HCT116 (cell line): Measurements from ENCODE around the gene TRPC4. TPM values are rescaled to one million over a fixed set of nuclear protein-coding genes. Genes with fewer than 3 reads are reported as not detected.

Experiments used
- ATAC-seq: fragments of 200-7000 bp; cut with Tn5 transposase; 2 replicates; pipeline ENCODE4 v1.9.1; 2020; ENCODE audit warnings: mild to moderate bottlenecking, moderate library complexity
- BruUV-seq: library from RNA; stranded (reverse); fragments of 400-500 nt; replicated peaks from 2 replicates; lab custom pipeline; 2021; lab: Mats Ljungman, UMichigan
- CTCF ChIA-PET: fragments of 300-600 bp; sonication (Branson Sonifier 250); formaldehyde crosslinking; loops from one replicate; lab custom pipeline; 2021; ENCODE audit warnings: antibody characterized with exemption; lab: Charles Lee
- POLR2A ChIA-PET: fragments of 300-600, 350-600 bp; sonication (Branson Sonifier 250); formaldehyde crosslinking; loops from one replicate; lab custom pipeline; 2021; ENCODE audit warnings: antibody characterized with exemption; lab: Charles Lee
- RAD21 ChIA-PET, 2 experiments: fragments of 300-600 bp; sonication (Branson Sonifier 250); formaldehyde crosslinking; loops; one replicate each; lab custom pipeline; 2023; ENCODE audit warnings: low total read pairs in 2 of 2; ENCODE audit not compliant: uncharacterized antibody in 2 of 2, unreplicated experiment in 2 of 2, low non-redundant PET in 1 of 2; lab: Charles Lee
- DNase-seq: peaks from one replicate; pipeline ENCODE4 v3.0.0-alpha.2; 2010; ENCODE audit warnings: low read depth, low spot score
- H2AFZ ChIP-seq: fragments of 200-600 bp; shearing (Covaris generic), sonication (generic); 2 replicates; pipeline ENCODE4 v1.6.1; 2017; ENCODE audit warnings: low read depth, mixed run types, mixed read lengths, antibody characterized with exemption, low read length; ENCODE audit not compliant: poor library complexity, severe bottlenecking
- H3K27ac ChIP-seq: 2 replicates; pipeline ENCODE4 v1.5.1; 2012; ENCODE audit warnings: low read depth, low read length
- H3K27me3 ChIP-seq: fragments of 200-600 bp; sonication (generic); 2 replicates; pipeline ENCODE4 v1.6.1; 2016; ENCODE audit warnings: mixed run types, low read length, mixed read lengths; ENCODE audit not compliant: insufficient read depth
- H3K36me3 ChIP-seq, 2 experiments: fragments of 200-500 bp in 1 of 2; fragments of 200-600 bp in 1 of 2; sonication (Bioruptor generic) in 1 of 2; sonication (generic) in 1 of 2; 2 replicates each; pipeline versions ENCODE4 v1.5.1 to v1.6.1; 2014 to 2016; ENCODE audit warnings: low read length in 2 of 2, inconsistent platforms in 1 of 2, mixed read lengths in 1 of 2, mixed run types in 1 of 2; ENCODE audit not compliant: insufficient read depth in 2 of 2, control insufficient read depth in 1 of 2
- H3K4me1 ChIP-seq, 2 experiments: fragments of 200-600 bp in 1 of 2; sonication (generic) in 1 of 2; 2 replicates each; pipeline versions ENCODE4 v1.5.1 to v1.6.1; 2012 to 2017; ENCODE audit warnings: low read length in 2 of 2, inconsistent platforms in 1 of 2, mild to moderate bottlenecking in 1 of 2, mixed read lengths in 1 of 2, mixed run types in 1 of 2, moderate library complexity in 1 of 2; ENCODE audit not compliant: insufficient read depth in 2 of 2, control insufficient read depth in 1 of 2
- H3K4me2 ChIP-seq: fragments of 200-600 bp; sonication (generic); 2 replicates; pipeline ENCODE4 v1.6.1; 2017; ENCODE audit warnings: mixed run types, low read length, mixed read lengths
- H3K4me3 ChIP-seq, 2 experiments: fragments of 200-600 bp in 1 of 2; sonication (generic) in 1 of 2; replicated peaks in 1 of 2; 2 replicates each; pipeline ENCODE4 v1.5.1; 2011 to 2016; ENCODE audit warnings: low read length in 2 of 2, control low read depth in 1 of 2, low read depth in 1 of 2, mild to moderate bottlenecking in 1 of 2, mixed read lengths in 1 of 2, mixed run types in 1 of 2
- H3K79me2 ChIP-seq: fragments of 200-600 bp; sonication (generic); 2 replicates; pipeline ENCODE4 v1.6.1; 2017; ENCODE audit warnings: mild to moderate bottlenecking, mixed run types, low read length, moderate library complexity, mixed read lengths; ENCODE audit not compliant: insufficient read depth
- H3K9ac ChIP-seq: fragments of 200-600 bp; sonication (generic); 2 replicates; pipeline ENCODE4 v1.6.1; 2016; ENCODE audit warnings: low read length, mixed read lengths
- H3K9me2 ChIP-seq: fragments of 200-600 bp; sonication (generic), shearing (Covaris generic); 2 replicates; pipeline ENCODE4 v1.6.1; 2017; ENCODE audit warnings: mixed run types, mild to moderate bottlenecking, moderate library complexity; ENCODE audit not compliant: insufficient read depth
- H3K9me3 ChIP-seq, 2 experiments: fragments of 200-500 bp in 1 of 2; fragments of 200-600 bp in 1 of 2; sonication (Bioruptor generic) in 1 of 2; sonication (generic) in 1 of 2; 2 replicates each; pipeline ENCODE4 v1.6.1; 2014 to 2017; ENCODE audit warnings: low read length in 2 of 2, mixed read lengths in 2 of 2, inconsistent platforms in 1 of 2, low read depth in 1 of 2, mild to moderate bottlenecking in 1 of 2, mixed run types in 1 of 2, moderate library complexity in 1 of 2; ENCODE audit not compliant: control insufficient read depth in 1 of 2, insufficient read depth in 1 of 2
- H4K20me1 ChIP-seq: fragments of 200-600 bp; sonication (generic), shearing (Covaris generic); 2 replicates; pipeline ENCODE4 v1.6.1; 2017; ENCODE audit warnings: mixed run types, mild to moderate bottlenecking, moderate library complexity; ENCODE audit not compliant: insufficient read depth
- ATF3 ChIP-seq: IDR thresholded peaks from 2 replicates; pipeline ENCODE4 v1.6.1; 2012
- CEBPB ChIP-seq: IDR thresholded peaks from 2 replicates; pipeline ENCODE4 v1.6.1; 2012; ENCODE audit warnings: low read depth
- CTCF ChIP-seq, 3 experiments: fragments of 200-600 bp in 1 of 3; sonication (generic) in 1 of 3; IDR thresholded peaks in 2 of 3; conservative IDR thresholded peaks in 1 of 3; 2 replicates each; pipeline ENCODE4 v1.5.1; 2012 to 2017; ENCODE audit warnings: low read depth in 2 of 3, low read length in 2 of 3, antibody characterized with exemption in 1 of 3, borderline replicate concordance in 1 of 3, control low read depth in 1 of 3, mild to moderate bottlenecking in 1 of 3, mixed read lengths in 1 of 3, mixed run types in 1 of 3, moderate library complexity in 1 of 3; ENCODE audit not compliant: insufficient read depth in 1 of 3
- EZH2 ChIP-seq: fragments of 200-600 bp; sonication (generic); IDR thresholded peaks from 2 replicates; pipeline ENCODE4 v1.6.1; 2017; ENCODE audit warnings: antibody characterized with exemption, mixed run types
- FOSL1 ChIP-seq: IDR thresholded peaks from 2 replicates; pipeline ENCODE4 v1.6.1; 2012; ENCODE audit warnings: low read depth
- JUND ChIP-seq: IDR thresholded peaks from 2 replicates; pipeline ENCODE4 v1.6.1; 2012
- MAX ChIP-seq: IDR thresholded peaks from 2 replicates; pipeline ENCODE4 v1.6.1; 2012
- POLR2A ChIP-seq: IDR thresholded peaks from 2 replicates; pipeline ENCODE4 v1.7.0; 2011; ENCODE audit warnings: borderline replicate concordance; ENCODE audit not compliant: insufficient read depth, insufficient read length; ENCODE audit errors: extremely low read depth
- POLR2AphosphoS5 ChIP-seq: IDR thresholded peaks from 2 replicates; pipeline ENCODE4 v1.6.1; 2011; ENCODE audit warnings: mild to moderate bottlenecking, low read depth, low read length, moderate library complexity
- RAD21 ChIP-seq: IDR thresholded peaks from 2 replicates; pipeline ENCODE4 v1.6.1; 2012; ENCODE audit warnings: low read depth, mild to moderate bottlenecking
- SIN3A ChIP-seq: IDR thresholded peaks from 2 replicates; pipeline ENCODE4 v1.6.1; 2012; ENCODE audit warnings: low read depth
- SP1 ChIP-seq: IDR thresholded peaks from 2 replicates; pipeline ENCODE4 v1.6.1; 2012; ENCODE audit warnings: low read depth
- SRF ChIP-seq: IDR thresholded peaks from 2 replicates; pipeline ENCODE4 v1.6.1; 2012; ENCODE audit warnings: low read depth
- TCF7L2 ChIP-seq: IDR thresholded peaks from 2 replicates; pipeline ENCODE4 v1.7.0; 2011; ENCODE audit warnings: borderline replicate concordance, inconsistent platforms; ENCODE audit not compliant: insufficient read depth, insufficient read length; ENCODE audit errors: extremely low read depth
- ZNF274 ChIP-seq: fragments of 200-500 bp; sonication (Bioruptor generic); IDR thresholded peaks from 2 replicates; pipeline ENCODE4 v1.6.1; 2014; ENCODE audit warnings: mild to moderate bottlenecking, low read depth, low read length, inconsistent platforms
- intact Hi-C: fragments of 100-400 bp; cut with micrococcal nuclease; formaldehyde crosslinking; loops from 2 replicates; pipeline ENCODE4 v1.10.0; 2022
- total RNA-seq: library from RNA; stranded (reverse); gene quantifications from one replicate; pipeline ENCODE4 v1.2.1, GENCODE V29; 2021; ENCODE audit not compliant: unreplicated experiment

Gene TRPC4
- total RNA-seq, 1 experiment from 2014 or later = not detected

- no peak overlapping the region for H3K4me2 ChIP-seq
- POLR2A ChIA-PET = no interaction called here
- RAD21 ChIA-PET = no interaction called here
- H3K79me2 ChIP-seq = no peaks in the 10 kb centered on the region
- CTCF ChIA-PET = no interaction called here
- H3K27ac ChIP-seq = no peak overlapping the region
- no peaks in the 10 kb centered on the region for H3K9me2 ChIP-seq
- H3K36me3 ChIP-seq = no peaks in the 10 kb centered on the region
- ATAC-seq (no peak), DNase-seq (no peak)
- no peaks in the 10 kb centered on the region for H4K20me1 ChIP-seq
- no peak overlapping the region for H3K4me3 ChIP-seq
- no peak overlapping the region for H2AFZ ChIP-seq
- H3K9me3 ChIP-seq = peaks cover 6 to 20% of the 10 kb centered on the region in 2 experiments; a peak in 3 of 4 replicates
- no TSS peak for BruUV-seq
- intact Hi-C loops = no loop called here
- no peak for TF ChIP-seq MAX
- no peak for TF ChIP-seq TCF7L2
- TF ChIP-seq SRF = no peak
- no peak for TF ChIP-seq ATF3
- TF ChIP-seq FOSL1 = no peak
- TF ChIP-seq RAD21 = no peak
- TF ChIP-seq SIN3A = no peak
- TF ChIP-seq JUND = no peak
- TF ChIP-seq CEBPB = no peak
- TF ChIP-seq SP1 = no peak
- no peak for TF ChIP-seq POLR2AphosphoS5
- no peak for TF ChIP-seq ZNF274
- no peak for TF ChIP-seq POLR2A
- no peak for TF ChIP-seq CTCF (IDR thresholded peaks at IDR 0.05 in 2 of 3, conservative IDR thresholded peaks at IDR 0.05 in 1 of 3; ENCODE audit: borderline replicate concordance in 1 of 3, insufficient read depth in 1 of 3, low read depth in 2 of 3, low read length in 2 of 3)
- no peak for TF ChIP-seq EZH2
- TF ChIP-seq, all 23 proteins: peak for 0
- Histone ChIP-seq H3K9ac (no peak overlapping the region), H3K27me3 (no peaks in the 10 kb centered on the region), H3K4me1 (no peaks in the 10 kb centered on the region)
These were observed 139.7 kb downstream of the TRPC4 start for GRCh38 chr13:37729876-37730275.
